Psoas muscle (tissue), 8 donors: ENCODE data around the gene HMGXB4. TPM values are rescaled to one million over a fixed set of nuclear protein-coding genes. Genes with fewer than 3 reads are reported as not detected.

ENCODE experiments used
- ATAC-seq, 4 donors: fragments of 200-7000 bp; cut with Tn5 transposase; one replicate each; pipeline ENCODE4 v1.9.1; 2020; ENCODE audit warnings: moderate library complexity in 3 of 4, mild to moderate bottlenecking in 2 of 4
- DNase-seq, 2 donors: peaks; one replicate each; pipeline ENCODE4 v3.0.0-alpha.2; 2020
- H3K27ac ChIP-seq: fragments of 200-600 bp; one replicate; pipeline ENCODE4 v1.8.0; 2022
- H3K27me3 ChIP-seq, 3 donors: fragments of 200-600 bp in 1 of 3; one replicate each; pipeline versions ENCODE4 v1.6.1 to v1.8.0; 2013 to 2022; ENCODE audit warnings: low read length in 2 of 3, mild to moderate bottlenecking in 2 of 3, moderate library complexity in 1 of 3; ENCODE audit not compliant: insufficient read depth in 3 of 3
- H3K36me3 ChIP-seq, 2 donors: fragments of 200-600 bp in 1 of 2; one replicate each; pipeline versions ENCODE4 v1.6.1 to v1.8.0; 2013 to 2022; ENCODE audit warnings: low read depth in 1 of 2, mild to moderate bottlenecking in 1 of 2, moderate library complexity in 1 of 2; ENCODE audit not compliant: insufficient read depth in 1 of 2
- H3K4me1 ChIP-seq: fragments of 200-600 bp; one replicate; pipeline ENCODE4 v1.8.0; 2022
- H3K4me3 ChIP-seq: fragments of 200-600 bp; one replicate; pipeline ENCODE4 v1.8.0; 2022; ENCODE audit warnings: mild to moderate bottlenecking
- H3K9me3 ChIP-seq: fragments of 200-600 bp; one replicate; pipeline ENCODE4 v1.8.0; 2022
- WGBS, 3 donors: extraction: QIAGEN DNeasy Blood & Tissue Kit; methylation state at CpG; one replicate each; pipeline versions ENCODE4 v1.1.6 to v1.1.7; 2013; 5-methylcytosine and 5-hydroxymethylcytosine counted together
- intact Hi-C, 2 donors: fragments of 100-400 bp; cut with DNase I; formaldehyde crosslinking; loops; one replicate each; pipeline versions ENCODE4 v1.11.0 to v1.14.2; 2022
- polyA plus RNA-seq, 3 donors: library from polyadenylated mRNA; stranded (reverse); fragments of 200-250 nt; gene quantifications; one replicate each; pipeline ENCODE4 v1.2.3, GENCODE V29; 2013
- total RNA-seq, 4 donors: library from RNA; stranded (reverse); fragmentation: NEBNext Ultra II Directional in 2 of 4; extraction: Animal tissue kit (Norgen Biotek cat#: 25700) in 2 of 4; gene quantifications; one replicate each; pipeline versions ENCODE4 v1.2.1 to v1.2.4, GENCODE V29; 2021 to 2023
- TF ChIP-seq, protein P1 (sequence below): fragments of 200-600 bp; IDR thresholded peaks from one replicate; pipeline ENCODE4 v1.8.0; 2022; ENCODE audit warnings: antibody characterized with exemption
- donor health status: healthy with polysubstance abuse.
- donor health status: DM: no; HTN: no; CAD: no; lungs with moderate emphysema.
- donor health status: Bipolar disorder and iron deficiency.
- donor health status: healthy.
- donor health status: DM: yes; HTN: yes; CAD: no.
- donor health status: DM: no; HTN: no; CAD: no.
- donor health status: DM: no; HTN: no; CAD: no.
- donor health status: DM: yes; HTN: yes; CAD: no.

HMGXB4 gene
- total and polyA plus RNA-seq, 7 donors = 6.0 to 12.4 (median 9.7) TPM

DNA sequence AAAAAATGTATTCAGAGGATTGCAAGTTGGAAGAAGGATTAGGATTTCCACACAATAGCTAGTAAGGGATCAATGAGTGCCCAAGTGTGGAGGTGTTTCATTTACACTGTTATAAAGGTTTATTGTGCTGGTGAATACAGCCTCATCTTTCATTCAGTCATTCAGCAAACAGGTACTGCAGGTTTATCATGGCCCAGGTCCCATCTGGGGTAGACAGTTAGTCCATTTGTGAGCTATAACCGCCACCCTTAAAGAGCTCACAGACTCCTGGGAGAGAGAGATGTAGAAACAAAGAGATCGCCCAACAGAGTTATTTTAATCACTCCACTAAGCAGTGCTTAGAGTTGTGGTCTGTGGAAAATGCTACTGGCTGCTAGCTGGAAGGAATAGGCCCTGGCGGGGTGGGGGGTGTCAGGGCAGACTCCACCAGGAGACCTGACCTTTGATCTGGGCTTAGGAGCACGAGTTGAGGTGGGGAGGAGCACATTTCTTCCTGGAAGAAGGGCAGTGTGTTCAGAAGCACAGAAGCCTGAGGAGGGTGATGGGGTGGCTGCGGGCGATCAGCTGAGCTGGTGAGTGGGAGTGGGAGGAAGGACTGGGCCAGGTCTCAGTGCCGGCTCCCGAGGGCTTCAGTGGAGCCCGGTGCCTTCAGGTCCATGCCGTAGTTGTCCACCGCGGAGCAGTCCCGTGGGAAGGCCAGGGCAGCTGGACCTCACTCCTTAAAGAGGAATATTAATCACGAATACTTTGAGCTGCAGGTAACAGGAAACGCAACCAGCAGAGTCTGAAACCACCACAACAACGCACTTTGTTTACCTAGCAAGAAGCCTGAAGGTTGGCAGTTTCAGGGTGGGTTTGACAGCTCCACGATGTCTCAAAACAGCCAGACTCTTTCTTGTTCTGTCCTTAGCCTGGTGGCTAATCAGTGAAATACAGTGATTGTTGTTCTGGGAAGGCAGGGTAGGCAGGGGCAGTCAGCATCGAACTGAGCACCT lies 53.6 kb downstream of the HMGXB4 start:
- no peaks in the 10 kb centered on the region for H3K27me3 ChIP-seq
- no peaks in the 10 kb centered on the region for H3K9me3 ChIP-seq
- H3K27ac ChIP-seq = peak overlapping the region; percentile 95
- TF ChIP-seq, protein P1, sequence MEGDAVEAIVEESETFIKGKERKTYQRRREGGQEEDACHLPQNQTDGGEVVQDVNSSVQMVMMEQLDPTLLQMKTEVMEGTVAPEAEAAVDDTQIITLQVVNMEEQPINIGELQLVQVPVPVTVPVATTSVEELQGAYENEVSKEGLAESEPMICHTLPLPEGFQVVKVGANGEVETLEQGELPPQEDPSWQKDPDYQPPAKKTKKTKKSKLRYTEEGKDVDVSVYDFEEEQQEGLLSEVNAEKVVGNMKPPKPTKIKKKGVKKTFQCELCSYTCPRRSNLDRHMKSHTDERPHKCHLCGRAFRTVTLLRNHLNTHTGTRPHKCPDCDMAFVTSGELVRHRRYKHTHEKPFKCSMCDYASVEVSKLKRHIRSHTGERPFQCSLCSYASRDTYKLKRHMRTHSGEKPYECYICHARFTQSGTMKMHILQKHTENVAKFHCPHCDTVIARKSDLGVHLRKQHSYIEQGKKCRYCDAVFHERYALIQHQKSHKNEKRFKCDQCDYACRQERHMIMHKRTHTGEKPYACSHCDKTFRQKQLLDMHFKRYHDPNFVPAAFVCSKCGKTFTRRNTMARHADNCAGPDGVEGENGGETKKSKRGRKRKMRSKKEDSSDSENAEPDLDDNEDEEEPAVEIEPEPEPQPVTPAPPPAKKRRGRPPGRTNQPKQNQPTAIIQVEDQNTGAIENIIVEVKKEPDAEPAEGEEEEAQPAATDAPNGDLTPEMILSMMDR = no peak
- H3K4me3 ChIP-seq = no peak overlapping the region
- WGBS, 3 donors = 66 to 76% (median 73%) methylated on average over 18 of the region's 18 CpGs
- no peak for DNase-seq
- H3K36me3 ChIP-seq = peaks cover 0 to 17% of the 10 kb centered on the region in 2 donors
- peaks cover 96% of the 10 kb centered on the region for H3K4me1 ChIP-seq
- ATAC-seq = no peak
- intact Hi-C loops = no loop called here

DNA sequence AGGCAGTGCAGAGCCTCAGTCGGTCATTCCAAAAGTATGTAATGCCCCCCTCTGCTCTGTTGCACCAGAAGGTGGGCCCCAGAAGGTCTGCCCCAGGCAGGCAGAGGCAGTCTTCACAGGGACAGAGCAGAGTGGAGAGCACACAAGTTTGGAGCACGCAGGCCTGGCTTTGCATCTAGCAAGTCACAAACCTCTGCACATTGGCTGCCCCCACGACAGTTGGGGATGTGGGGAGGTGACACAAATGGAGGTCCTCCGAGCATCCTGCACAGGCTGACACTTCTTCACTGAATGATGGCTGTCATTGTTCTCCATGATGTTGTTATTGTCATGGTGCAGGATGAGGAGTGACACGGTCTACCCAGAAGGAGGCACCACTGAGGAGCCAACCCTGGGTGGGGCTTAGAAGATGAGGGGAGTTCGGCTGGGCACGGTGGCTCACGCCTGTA lies 54.3 kb downstream of the HMGXB4 start:
- Histone ChIP-seq H3K9me3 (no peaks in the 10 kb centered on the region), H3K4me3 (no peak overlapping the region), H3K27me3 (no peaks in the 10 kb centered on the region), H3K4me1 (peaks cover 95% of the 10 kb centered on the region), H3K27ac (peak overlapping the region; percentile 95), H3K36me3 (peaks cover 0 to 17% of the 10 kb centered on the region in 2 donors)
- DNase-seq (no peak), ATAC-seq (no peak)
- intact Hi-C loops = no loop called here
- TF ChIP-seq, protein P1 = no peak
- WGBS, 3 donors = 81 to 89% (median 83%) methylated on average over 8 of the region's 8 CpGs

DNA sequence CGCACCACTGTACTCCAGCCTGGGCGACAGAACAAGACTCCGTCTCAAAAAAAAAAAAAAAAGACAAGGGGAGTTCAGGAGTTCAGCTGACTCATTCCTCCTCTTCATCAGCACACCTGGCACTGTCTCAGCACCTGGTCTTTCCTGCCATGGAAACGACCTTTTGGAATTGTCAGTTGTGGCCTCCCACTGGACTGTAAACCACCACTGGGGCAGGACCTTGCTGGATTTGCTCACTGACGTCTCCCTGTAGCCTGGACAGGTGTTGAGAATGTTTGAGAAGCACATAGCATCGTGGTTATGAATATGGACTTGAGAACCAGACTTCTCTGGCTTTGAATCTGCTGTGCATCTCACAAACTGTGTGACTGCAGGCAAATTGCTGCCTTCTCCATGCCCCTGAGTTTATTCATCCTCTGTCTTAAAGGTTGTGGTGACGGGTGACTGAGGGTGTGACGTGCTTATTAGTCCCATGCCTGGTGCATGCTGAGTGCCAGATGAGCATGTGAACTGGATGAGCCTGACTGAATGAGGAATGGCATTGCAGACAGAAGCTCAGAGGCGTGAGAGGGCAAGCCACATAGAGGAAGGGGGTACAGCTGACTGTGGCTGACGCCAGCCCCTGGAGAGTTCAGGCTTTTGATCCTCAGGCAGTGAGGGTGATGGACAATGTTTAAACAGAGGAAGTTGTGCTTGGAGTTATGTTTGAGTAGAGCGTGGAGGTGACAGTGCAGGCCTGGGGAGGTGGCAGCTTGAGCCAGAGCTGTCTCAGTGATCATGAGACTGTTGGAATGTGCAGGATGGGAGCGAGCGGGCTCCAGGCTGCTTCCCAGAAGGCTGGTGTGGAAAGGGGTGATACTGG lies 55.1 kb downstream of the HMGXB4 start:
- 38 to 49% (median 44%) methylated on average over 13 of the region's 13 CpGs for WGBS, 3 donors
- Histone ChIP-seq H3K36me3 (peaks cover 0 to 20% of the 10 kb centered on the region in 2 donors), H3K9me3 (no peaks in the 10 kb centered on the region), H3K4me3 (no peak overlapping the region), H3K27me3 (no peaks in the 10 kb centered on the region), H3K4me1 (peaks cover 95% of the 10 kb centered on the region), H3K27ac (peak overlapping the region; percentile 95)
- peak; percentile 13 to 39 (median 27) for ATAC-seq
- intact Hi-C loops = no loop called here
- TF ChIP-seq, protein P1 = no peak
- DNase-seq = no peak

DNA sequence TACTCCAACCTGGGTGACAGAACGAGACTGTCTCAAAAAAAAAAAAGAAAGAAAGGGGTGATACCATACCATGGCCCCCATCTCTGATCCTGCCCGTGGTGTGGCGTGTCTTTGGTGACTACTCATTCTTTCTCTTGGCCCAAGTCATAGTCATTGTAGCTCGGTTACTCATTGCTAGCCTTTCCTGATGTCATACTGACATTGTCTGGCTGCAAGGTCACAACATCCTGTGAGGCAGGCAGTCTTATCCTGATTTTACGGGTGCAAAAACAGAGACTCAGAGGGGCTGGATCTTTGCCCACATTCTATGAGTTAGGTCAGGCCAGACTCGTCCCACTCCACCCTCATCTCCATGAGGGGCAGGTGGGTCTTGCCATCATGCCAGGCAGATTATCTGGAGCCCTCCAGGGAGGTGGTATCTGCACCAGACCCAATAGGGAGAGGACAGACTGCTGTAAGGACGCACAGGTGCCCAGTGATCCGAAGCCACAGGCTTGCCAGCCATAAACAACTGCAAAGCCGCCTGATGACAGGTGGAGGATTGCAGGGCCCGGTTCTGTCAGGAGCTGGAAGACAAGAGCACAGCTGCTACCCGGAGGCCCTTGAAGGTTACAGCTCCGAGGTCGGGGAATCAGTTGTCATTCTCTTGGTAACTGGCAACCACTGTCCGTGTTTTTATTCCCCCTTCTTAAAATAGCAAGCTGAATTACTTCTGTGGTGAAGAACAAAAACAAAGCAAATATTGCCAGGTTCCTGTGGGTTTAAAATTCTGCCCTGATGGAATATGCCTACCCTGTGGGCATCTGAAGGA lies 56.2 kb downstream of the HMGXB4 start:
- WGBS, 3 donors = 12 to 18% (median 17%) methylated on average over 14 of the region's 14 CpGs

More for the DNA sequence above, 56.2 kb downstream of the HMGXB4 start:
- TF ChIP-seq, protein P1 = no peak
- H3K9me3 ChIP-seq = no peaks in the 10 kb centered on the region
- ATAC-seq (peak; percentile 72 to 78 (median 74)), DNase-seq (peak; percentile 84 to 94)
- no peaks in the 10 kb centered on the region for H3K27me3 ChIP-seq
- peaks cover 91% of the 10 kb centered on the region for H3K4me1 ChIP-seq
- peak overlapping the region; percentile 95 for H3K27ac ChIP-seq
- intact Hi-C loops = no loop called here
- H3K4me3 ChIP-seq = peak overlapping the region; percentile 48
- H3K36me3 ChIP-seq = peaks cover 0 to 31% of the 10 kb centered on the region in 2 donors
